GM10847 (cell line): ENCODE data around the gene ZNF526.

Experiments used
- POLR2A ChIP-seq: IDR thresholded peaks from 2 replicates; pipeline ENCODE4 v1.6.1; 2011; ENCODE audit not compliant: insufficient read length; ENCODE audit errors: extremely low read depth

ZNF526 gene

GRCh38 chr19:42246922-42247639, 27.0 kb downstream of the ZNF526 start:
- TF ChIP-seq POLR2A: no peak

- no peak for TF ChIP-seq POLR2A
Observed at GRCh38 chr19:42247640-42248199, 27.6 kb downstream of the ZNF526 start.

GRCh38 chr19:42248270-42249148, 28.4 kb downstream of the ZNF526 start:
- no peak for TF ChIP-seq POLR2A

GRCh38 chr19:42249149-42249750, 29.1 kb downstream of the ZNF526 start:
- no peak for TF ChIP-seq POLR2A

- no peak for TF ChIP-seq POLR2A
Observed at GRCh38 chr19:42249769-42250168, 29.7 kb downstream of the ZNF526 start.

- no peak for TF ChIP-seq POLR2A
Observed at GRCh38 chr19:42250183-42250665, 30.1 kb downstream of the ZNF526 start.

- TF ChIP-seq POLR2A: no peak
Observed at GRCh38 chr19:42250666-42251531, 30.8 kb downstream of the ZNF526 start.

GRCh38 chr19:42251572-42252358, 31.7 kb downstream of the ZNF526 start:
- TF ChIP-seq POLR2A: no peak

GRCh38 chr19:42252365-42253244, 32.5 kb downstream of the ZNF526 start:
- no peak for TF ChIP-seq POLR2A

GRCh38 chr19:42253245-42254088, 33.4 kb downstream of the ZNF526 start:
- TF ChIP-seq POLR2A: peak; percentile 20

- TF ChIP-seq POLR2A: no peak
Observed at GRCh38 chr19:42254089-42254849, 34.2 kb downstream of the ZNF526 start.
